A549 (cell line): ENCODE data around the gene GKN1.

Experiments
- ATOH8 ChIP-seq: fragments of 250-450 bp; sonication (Bioruptor Pico); IDR thresholded peaks from 2 replicates; pipeline ENCODE4 v1.5.0; 2020; ENCODE audit warnings: low read depth, mild to moderate bottlenecking, moderate library complexity
- CEBPB ChIP-seq, 2 experiments: fragments of >200 bp in 1 of 2; sonication (Bioruptor Twin) in 1 of 2; formaldehyde crosslinking in 1 of 2; IDR thresholded peaks; 2 replicates each; pipeline ENCODE4 v1.6.1; 2012 to 2016
- CTCF ChIP-seq: fragments of >200 bp; sonication (Bioruptor Twin); formaldehyde crosslinking; IDR thresholded peaks from 3 replicates; pipeline ENCODE4 v1.5.1; 2016
- EP300 ChIP-seq, 2 experiments: fragments of >200 bp; sonication (Bioruptor Twin); formaldehyde crosslinking; IDR thresholded peaks; 2 replicates in 1 of 2; 3 replicates in 1 of 2; pipeline ENCODE4 v1.6.1; 2016 to 2017
- HOXA7 ChIP-seq: fragments of 250-450 bp; sonication (Bioruptor Pico); IDR thresholded peaks from 2 replicates; pipeline ENCODE4 v1.5.0; 2020; ENCODE audit warnings: mild to moderate bottlenecking, moderate library complexity
- JUN ChIP-seq, 2 experiments: fragments of >200 bp; sonication (Bioruptor Twin); formaldehyde crosslinking; IDR thresholded peaks; 2 replicates in 1 of 2; 3 replicates in 1 of 2; pipeline ENCODE4 v1.6.1; 2016 to 2017
- MAFK ChIP-seq: fragments of 450-650 bp; IDR thresholded peaks from 2 replicates; pipeline ENCODE4 v1.6.1; 2014; ENCODE audit not compliant: partially characterized antibody
- MAX ChIP-seq: IDR thresholded peaks from 2 replicates; pipeline ENCODE4 v1.6.1; 2012
- PHF8 ChIP-seq: fragments of 200-600 bp; sonication (generic); IDR thresholded peaks from 2 replicates; pipeline ENCODE4 v1.6.1; 2016; ENCODE audit warnings: low read depth, mild to moderate bottlenecking, antibody characterized with exemption, moderate library complexity, borderline replicate concordance
- POLR2A ChIP-seq: IDR thresholded peaks from 2 replicates; pipeline ENCODE4 v1.6.1; 2012; ENCODE audit warnings: mild to moderate bottlenecking, low read length
- SMC3 ChIP-seq: fragments of >200 bp; sonication (Bioruptor Twin); formaldehyde crosslinking; IDR thresholded peaks from 3 replicates; pipeline ENCODE4 v1.6.1; 2018; ENCODE audit warnings: inconsistent platforms
- TP53 ChIP-seq: fragments of 250-450 bp; sonication (Bioruptor Pico); IDR thresholded peaks from 2 replicates; pipeline ENCODE4 v1.5.0; 2021; ENCODE audit warnings: mild to moderate bottlenecking, moderate library complexity

GRCh38 chr2:68948710-68949109, 25.7 kb upstream of the GKN1 start:
- TF ChIP-seq CTCF (no peak), SMC3 (no peak), CEBPB (IDR thresholded peaks at IDR 0.05) (no peak), HOXA7 (CRISPR knock-in tag) (no peak), POLR2A (no peak), PHF8 (no peak), TP53 (no peak), JUN (IDR thresholded peaks at IDR 0.05) (no peak), MAX (no peak), MAFK (no peak), EP300 (IDR thresholded peaks at IDR 0.05) (no peak), ATOH8 (CRISPR knock-in tag) (no peak)
